ENCODE measurements around the gene WDSUB1.

The WDSUB1 gene

GRCh38 chr2:159243529-159243928 is 43.0 kb downstream of the WDSUB1 start:
- DNase-seq (ENCODE audit: extremely low spot score), result no peak
- ChIA-PET POLR2A (no interaction called here), CTCF (interaction anchor here (2.1 kb wide), 1 partner anchor 17 kb away, joined by 5 read pairs; no protein-coding TSS in a partner anchor)
- TF ChIP-seq CTCF (IDR thresholded peaks at IDR 0.05; ENCODE audit: control extremely low read depth, extremely low read depth, low read depth, missing control alignments), result no peak

GRCh38 chr2:159234868-159235267 is 51.6 kb downstream of the WDSUB1 start:
- TF ChIP-seq CTCF (IDR thresholded peaks at IDR 0.05; ENCODE audit: control extremely low read depth, extremely low read depth, low read depth, missing control alignments), result no peak
- CTCF ChIA-PET, result interaction anchor here (2.3 kb wide), 1 partner anchor 9 kb away, joined by 5 read pairs; no protein-coding TSS in a partner anchor
- DNase-seq (ENCODE audit: extremely low spot score), result no peak
- POLR2A ChIA-PET, result interaction anchor here (0.6 kb wide), 2 partner anchors 572 to 777 kb away, joined by 5 read pairs; no protein-coding TSS in a partner anchor

GRCh38 chr2:159232456-159233170 is 53.9 kb downstream of the WDSUB1 start:
- CTCF ChIA-PET, result interaction anchor here (1.4 to 1.5 kb wide), 2 partner anchors 9 to 19 kb away, joined by 4 read pairs; no protein-coding TSS in a partner anchor
- POLR2A ChIA-PET, result no interaction called here
- TF ChIP-seq CTCF (IDR thresholded peaks at IDR 0.05; ENCODE audit: control extremely low read depth, extremely low read depth, low read depth, missing control alignments), result no peak
- no peak for DNase-seq (ENCODE audit: extremely low spot score)

- POLR2A ChIA-PET, result no interaction called here
- no peak for DNase-seq (ENCODE audit: extremely low spot score)
- CTCF ChIA-PET, result interaction anchor here (0.8 to 1.0 kb wide), 2 partner anchors 9 to 12 kb away, joined by 3 read pairs; no protein-coding TSS in a partner anchor
- TF ChIP-seq CTCF (IDR thresholded peaks at IDR 0.05; ENCODE audit: control extremely low read depth, extremely low read depth, low read depth, missing control alignments), result no peak
Observed at GRCh38 chr2:159230145-159230877, 56.2 kb downstream of the WDSUB1 start.

GRCh38 chr2:159229476-159230144 is 56.9 kb downstream of the WDSUB1 start:
- ChIA-PET CTCF (interaction anchor here (0.8 to 1.0 kb wide), 2 partner anchors 9 to 10 kb away, joined by 3 read pairs; no protein-coding TSS in a partner anchor), POLR2A (no interaction called here)
- DNase-seq (ENCODE audit: extremely low spot score), result no peak
- no peak for TF ChIP-seq CTCF (IDR thresholded peaks at IDR 0.05; ENCODE audit: control extremely low read depth, extremely low read depth, low read depth, missing control alignments)

- ChIA-PET POLR2A (no interaction called here), CTCF (no interaction called here)
- TF ChIP-seq CTCF (IDR thresholded peaks at IDR 0.05; ENCODE audit: control extremely low read depth, extremely low read depth, low read depth, missing control alignments), result no peak
- no peak for DNase-seq (ENCODE audit: extremely low spot score)
Observed at GRCh38 chr2:159228081-159228581, 58.4 kb downstream of the WDSUB1 start.

All from GM10248 (cell line).